SH-SY5Y (cell line): ENCODE results near the gene LARGE2.

ENCODE experiments used
- GATA2 ChIP-seq: IDR thresholded peaks from 2 replicates; pipeline ENCODE4 v1.6.1; 2011; ENCODE audit warnings: mild to moderate bottlenecking, low read depth, low read length
- GATA3 ChIP-seq: IDR thresholded peaks from 2 replicates; pipeline ENCODE4 v1.6.1; 2011; ENCODE audit warnings: low read depth, mild to moderate bottlenecking, low read length, moderate library complexity

The LARGE2 gene

DNA sequence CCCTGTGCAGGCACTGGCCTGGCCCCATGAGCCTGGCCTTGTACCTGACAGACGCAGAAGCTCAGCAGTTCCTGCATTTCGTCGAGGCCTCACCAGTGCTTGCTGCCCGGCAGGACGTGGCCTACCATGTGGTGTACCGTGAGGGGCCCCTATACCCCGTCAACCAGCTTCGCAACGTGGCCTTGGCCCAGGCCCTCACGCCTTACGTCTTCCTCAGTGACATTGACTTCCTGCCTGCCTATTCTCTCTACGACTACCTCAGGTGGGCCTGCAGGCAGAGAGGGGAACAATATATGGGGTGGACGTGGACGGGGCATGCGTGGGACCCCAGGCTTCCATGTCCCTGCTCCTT, 4.9 kb downstream of the LARGE2 start:
- TF ChIP-seq GATA2 (no peak), GATA3 (no peak)

- no peak for TF ChIP-seq GATA3
- TF ChIP-seq GATA2, result no peak
Measured at GRCh38 chr11:45927684-45928413, 5.4 kb downstream of the LARGE2 start.

DNA sequence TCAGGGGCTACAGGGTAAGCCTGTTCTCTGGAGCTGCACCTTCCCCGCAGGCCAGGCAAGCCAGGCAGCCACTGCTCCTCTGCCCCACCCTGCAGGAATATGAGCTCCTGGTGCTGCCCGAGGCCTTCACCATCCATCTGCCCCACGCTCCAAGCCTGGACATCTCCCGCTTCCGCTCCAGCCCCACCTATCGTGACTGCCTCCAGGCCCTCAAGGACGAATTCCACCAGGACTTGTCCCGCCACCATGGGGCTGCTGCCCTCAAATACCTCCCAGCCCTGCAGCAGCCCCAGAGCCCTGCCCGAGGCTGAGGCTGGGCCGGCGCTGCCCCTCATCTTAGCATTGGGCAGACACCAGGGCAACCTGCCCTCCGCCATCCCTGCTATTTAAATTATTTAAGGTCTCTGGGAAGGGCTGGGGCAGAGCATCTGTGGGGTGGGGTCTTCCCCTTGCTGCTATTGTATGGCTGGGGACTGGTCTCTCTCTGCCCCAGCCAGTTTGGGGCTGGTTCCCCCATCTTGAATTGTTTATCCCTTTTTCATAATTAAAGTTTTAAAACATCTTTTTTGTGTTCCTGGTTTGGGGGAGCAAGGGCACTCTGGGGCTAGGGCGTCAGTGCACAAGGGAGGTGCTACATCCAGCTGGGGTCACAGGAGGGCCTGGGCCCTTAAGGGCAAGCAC, 6.2 kb downstream of the LARGE2 start:
- TF ChIP-seq GATA2, result no peak
- no peak for TF ChIP-seq GATA3

DNA sequence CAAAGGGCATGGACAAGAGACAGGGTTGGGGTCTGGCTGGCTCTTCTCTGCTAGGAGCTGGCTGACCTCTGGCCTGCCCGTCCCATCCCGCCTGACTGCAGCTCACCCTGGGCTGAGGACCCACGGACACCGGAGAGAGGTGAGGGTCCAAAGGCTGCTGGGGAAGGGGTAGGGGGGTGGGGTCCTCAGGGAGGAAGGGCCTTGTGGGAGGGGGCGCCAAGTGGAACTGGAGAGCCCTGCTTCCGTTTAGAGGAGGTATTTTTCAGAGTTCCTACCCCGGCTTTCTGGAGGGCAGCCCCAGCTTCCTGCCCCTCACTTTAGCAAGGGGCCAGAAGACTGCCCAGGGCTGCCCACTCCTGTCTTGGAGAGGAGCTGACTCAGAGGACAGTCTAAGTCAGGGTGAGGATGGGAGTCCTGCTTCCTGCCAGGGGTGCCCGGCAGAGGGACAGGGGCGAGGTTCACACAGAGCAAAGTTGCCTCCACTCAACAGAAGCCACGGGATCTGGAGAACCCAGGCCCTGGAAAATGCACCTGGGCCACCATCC, 7.1 kb downstream of the LARGE2 start:
- TF ChIP-seq GATA3, result no peak
- no peak for TF ChIP-seq GATA2

- TF ChIP-seq GATA3 (no peak), GATA2 (no peak)
Measured at GRCh38 chr11:45930031-45930794, 7.8 kb downstream of the LARGE2 start.

DNA sequence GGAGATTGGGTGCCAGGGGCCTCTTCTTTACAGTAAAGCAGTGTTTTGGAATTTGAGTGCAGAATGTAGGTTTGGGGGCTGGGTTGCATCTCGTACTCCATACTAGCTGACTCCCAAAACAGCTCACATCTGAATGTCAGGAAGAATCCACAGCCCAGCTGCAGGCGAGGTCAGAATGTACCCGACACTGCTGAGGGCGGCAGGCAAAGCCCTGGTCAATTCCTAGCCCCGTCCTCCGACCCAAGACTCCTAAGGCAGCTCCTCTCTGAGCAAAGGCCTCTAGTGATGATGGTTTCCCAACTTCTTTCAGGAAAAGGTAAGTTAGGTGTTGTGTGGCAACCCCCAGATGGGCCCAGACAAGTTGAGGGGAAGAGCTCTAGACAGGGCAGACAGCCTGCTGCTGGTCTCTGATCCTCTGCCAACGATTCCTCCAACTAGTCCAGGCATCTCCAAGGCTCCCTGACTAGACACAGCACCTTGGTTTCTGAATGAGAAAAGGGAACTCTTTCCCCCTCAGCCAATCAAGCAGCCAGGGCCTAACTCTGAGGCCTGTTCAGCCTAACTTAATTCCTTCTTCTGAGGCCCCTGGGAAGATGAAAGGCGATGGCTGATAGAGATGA, 8.6 kb downstream of the LARGE2 start:
- no peak for TF ChIP-seq GATA2
- no peak for TF ChIP-seq GATA3

DNA sequence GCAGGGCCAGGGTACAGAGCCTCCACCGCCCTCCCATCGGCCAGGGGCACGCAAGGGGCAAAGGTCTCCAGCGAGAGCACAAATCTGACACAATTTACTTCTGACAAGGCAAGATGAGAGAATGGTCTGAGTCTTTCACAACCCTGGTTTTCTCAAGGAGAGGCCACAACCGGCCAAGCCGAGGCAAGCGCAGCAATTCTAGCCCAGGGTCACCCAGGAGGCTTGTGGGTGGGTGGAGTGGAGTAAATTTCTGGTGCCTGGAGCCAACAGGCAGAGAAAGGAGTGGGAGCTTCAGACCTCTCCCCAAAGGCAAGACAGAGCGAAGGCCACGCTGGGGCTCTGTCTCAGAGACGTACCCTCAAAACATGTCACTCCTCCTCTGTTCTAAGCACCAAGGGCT, 9.3 kb downstream of the LARGE2 start:
- TF ChIP-seq GATA2 (no peak), GATA3 (no peak)

DNA sequence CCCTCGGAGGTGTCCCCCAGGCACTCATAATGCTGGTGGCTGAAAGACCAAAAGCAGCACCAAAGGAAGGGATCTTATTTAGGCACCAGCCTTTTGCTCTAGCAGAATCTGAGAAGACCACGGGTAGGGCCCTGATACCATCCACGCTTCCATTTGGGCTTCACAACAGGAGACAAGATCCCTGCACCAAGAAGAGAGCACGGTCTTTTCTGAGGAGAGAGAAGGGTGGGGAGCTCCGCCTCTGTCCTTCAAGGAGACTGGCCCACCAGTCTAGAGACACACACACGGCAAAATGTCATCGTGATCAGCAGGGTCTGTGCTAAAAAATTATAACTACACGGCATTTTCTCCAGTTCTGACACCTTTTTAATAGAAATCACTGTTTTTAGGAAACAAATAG, 9.8 kb downstream of the LARGE2 start:
- TF ChIP-seq GATA2 (no peak), GATA3 (no peak)

GRCh38 chr11:45933131-45933831, 10.8 kb downstream of the LARGE2 start:
- TF ChIP-seq GATA2, result no peak
- no peak for TF ChIP-seq GATA3

DNA sequence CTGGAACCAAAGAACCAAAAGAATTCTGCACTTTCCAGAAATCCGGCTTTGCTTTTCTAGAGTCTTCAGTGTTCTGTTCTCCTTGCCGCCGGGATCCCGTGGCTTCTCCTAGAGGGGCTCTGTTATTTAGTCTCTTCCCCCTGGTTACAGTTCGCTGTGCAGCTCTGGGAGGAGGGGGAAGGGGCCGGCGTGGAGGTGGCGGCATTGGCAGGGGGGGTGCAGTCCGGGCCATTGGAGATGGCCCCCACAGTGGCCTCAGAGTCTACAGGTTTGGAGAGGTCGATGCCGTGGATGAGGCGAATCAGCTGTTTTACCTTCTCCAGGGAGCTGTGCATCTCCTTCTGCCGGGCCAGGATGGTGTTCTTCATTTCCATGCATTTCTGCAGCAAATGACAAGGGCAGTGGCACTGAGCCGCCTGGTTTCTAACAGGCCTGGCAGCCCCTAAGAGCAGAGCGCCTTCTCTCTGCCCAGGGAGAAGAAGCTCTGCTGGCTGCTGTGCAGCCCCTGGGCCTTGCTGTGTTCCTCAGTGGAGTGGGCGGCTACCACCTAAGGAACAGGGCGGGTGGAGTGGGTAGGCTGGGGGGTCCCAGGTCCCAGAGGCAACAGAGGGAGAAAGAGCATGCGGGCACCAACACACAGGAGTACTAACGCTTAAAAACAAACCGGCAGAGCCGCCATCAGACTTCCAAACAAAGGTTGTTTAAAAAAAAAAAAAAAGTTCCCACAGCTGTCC, 11.6 kb downstream of the LARGE2 start:
- TF ChIP-seq GATA3, result no peak
- no peak for TF ChIP-seq GATA2

DNA sequence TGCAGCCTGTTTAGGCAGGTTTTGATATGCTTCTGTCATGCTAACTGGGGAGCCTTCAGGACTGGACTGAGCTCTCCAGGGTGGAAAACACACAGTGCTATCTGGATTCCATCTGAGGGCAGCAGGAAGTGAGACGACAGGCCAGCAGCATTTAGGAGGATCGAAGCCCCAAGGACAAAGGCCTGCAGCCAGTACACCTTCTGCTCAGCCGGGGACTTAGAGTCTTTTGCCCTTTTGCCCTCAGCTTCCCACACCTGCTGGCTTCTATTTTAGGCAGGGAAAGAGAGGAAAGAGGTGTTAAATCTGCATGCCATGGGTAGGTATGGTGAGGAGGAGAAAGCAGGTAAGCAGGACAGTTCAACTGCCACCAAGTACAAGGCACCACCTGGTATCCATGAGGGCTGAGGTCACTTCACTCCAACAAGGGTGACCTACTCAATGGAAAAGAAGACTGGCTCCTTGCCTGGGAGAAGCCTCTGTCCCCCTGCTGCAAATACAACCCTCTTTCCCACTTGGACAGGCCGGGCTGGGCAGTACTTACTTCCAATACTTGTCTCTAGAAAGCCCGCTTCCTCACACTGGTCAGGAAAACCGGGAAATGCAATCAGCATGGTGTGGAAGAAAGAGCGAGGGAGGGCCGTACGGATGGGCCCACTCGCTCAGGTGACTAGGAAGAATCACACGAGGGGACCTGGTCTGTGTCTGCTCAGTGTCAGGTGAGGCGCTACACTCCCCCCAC, 12.3 kb downstream of the LARGE2 start:
- no peak for TF ChIP-seq GATA3
- TF ChIP-seq GATA2, result no peak

DNA sequence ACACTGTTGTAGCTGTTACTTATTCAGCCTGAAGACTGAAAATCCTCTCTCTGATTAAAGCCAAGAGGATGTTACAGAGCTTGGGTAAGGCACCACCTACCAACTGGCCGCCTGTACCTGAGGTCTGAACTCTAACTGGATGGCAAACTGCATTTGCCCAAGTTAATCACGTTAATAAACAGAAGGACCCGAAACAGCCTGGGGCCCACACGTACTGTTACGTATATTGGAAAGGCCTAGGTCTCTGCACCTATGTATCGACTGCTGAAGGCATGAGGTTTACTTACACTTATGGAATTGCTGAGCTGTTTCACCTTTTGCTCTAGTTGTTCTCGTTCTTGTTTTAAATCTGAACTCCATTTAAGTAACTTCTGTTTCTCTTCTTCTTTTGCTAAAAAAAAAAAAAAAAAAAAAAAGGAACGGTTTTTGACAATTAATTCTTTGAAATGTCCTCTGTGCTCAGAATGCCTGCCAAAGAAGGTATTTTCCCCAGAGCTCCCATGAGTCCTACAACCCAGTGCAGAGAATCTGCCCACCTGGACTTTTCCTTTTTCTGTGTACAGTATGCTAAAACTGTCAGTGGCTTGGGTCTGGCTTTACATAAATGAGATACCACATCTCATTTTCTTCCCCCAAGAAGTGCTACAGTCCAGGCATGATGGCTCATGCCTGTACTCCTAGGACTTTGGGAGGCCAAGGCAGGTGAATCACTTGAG, 13.1 kb downstream of the LARGE2 start:
- TF ChIP-seq GATA3 (no peak), GATA2 (no peak)
